GM04504 (cell line): ENCODE results near the gene MRAS.

Source experiments
- DNase-seq: peaks from one replicate; pipeline ENCODE4 v3.0.0-alpha.2; 2012; ENCODE audit warnings: low read depth

Gene MRAS

GRCh38 chr3:138340511-138340910, 7.9 kb upstream of the MRAS start:
- DNase-seq = no peak

- no peak for DNase-seq
Observed at GRCh38 chr3:138344754-138345153, 3.6 kb upstream of the MRAS start.

GRCh38 chr3:138348754-138349739, 668 bp downstream of the MRAS start:
- DNase-seq = no peak

- DNase-seq = no peak
Observed at GRCh38 chr3:138349926-138350665, 1.7 kb downstream of the MRAS start.

- no peak for DNase-seq
Observed at GRCh38 chr3:138351151-138351550, 2.8 kb downstream of the MRAS start.

GRCh38 chr3:138351916-138352550, 3.7 kb downstream of the MRAS start:
- no peak for DNase-seq

GRCh38 chr3:138354376-138354775, 6.0 kb downstream of the MRAS start:
- DNase-seq = no peak

GRCh38 chr3:138355071-138355470, 6.7 kb downstream of the MRAS start:
- DNase-seq = no peak

GRCh38 chr3:138356730-138357405, 8.5 kb downstream of the MRAS start:
- no peak for DNase-seq

GRCh38 chr3:138359148-138359918, 11.0 kb downstream of the MRAS start:
- no peak for DNase-seq

GRCh38 chr3:138359919-138360868, 11.8 kb downstream of the MRAS start:
- no peak for DNase-seq

GRCh38 chr3:138360869-138361525, 12.6 kb downstream of the MRAS start:
- no peak for DNase-seq

- DNase-seq = no peak
Observed at GRCh38 chr3:138361561-138361971, 13.2 kb downstream of the MRAS start.

- no peak for DNase-seq
Observed at GRCh38 chr3:138362538-138362937, 14.2 kb downstream of the MRAS start.

GRCh38 chr3:138363322-138363721, 14.9 kb downstream of the MRAS start:
- no peak for DNase-seq

GRCh38 chr3:138364356-138365252, 16.2 kb downstream of the MRAS start:
- no peak for DNase-seq

- DNase-seq = no peak
Observed at GRCh38 chr3:138365253-138365555, 16.8 kb downstream of the MRAS start.

GRCh38 chr3:138366006-138366759, 17.8 kb downstream of the MRAS start:
- DNase-seq = no peak
